GM19438 (cell line): ENCODE results near the gene EXOC6B.

ENCODE experiments used
- ATAC-seq: cut with Tn5 transposase; IDR thresholded peaks from one replicate; pipeline ENCODE4 v1.9.1; 2021; ENCODE audit warnings: low read depth; ENCODE audit not compliant: unreplicated experiment

EXOC6B gene

DNA sequence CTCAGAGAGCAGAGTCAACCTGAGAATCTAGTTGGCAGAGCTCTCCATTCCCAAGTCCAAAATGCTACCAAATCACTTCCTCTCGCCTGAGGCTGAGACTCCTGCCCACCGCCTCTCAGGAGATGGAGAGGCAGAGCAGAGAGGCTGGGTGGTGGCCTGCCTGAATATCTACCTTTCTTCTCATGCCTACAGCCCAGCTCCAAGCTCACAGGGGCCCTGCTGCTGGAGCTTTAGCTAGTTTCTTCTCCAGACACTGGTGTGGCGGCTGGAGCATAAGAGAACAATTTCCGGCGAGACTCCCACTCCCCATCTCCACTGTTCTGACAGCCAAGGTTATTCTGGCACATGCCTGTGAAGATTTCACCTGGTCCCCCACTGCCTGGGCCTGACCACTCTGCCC is 670.1 kb downstream of the EXOC6B start:
- no peak for ATAC-seq

DNA sequence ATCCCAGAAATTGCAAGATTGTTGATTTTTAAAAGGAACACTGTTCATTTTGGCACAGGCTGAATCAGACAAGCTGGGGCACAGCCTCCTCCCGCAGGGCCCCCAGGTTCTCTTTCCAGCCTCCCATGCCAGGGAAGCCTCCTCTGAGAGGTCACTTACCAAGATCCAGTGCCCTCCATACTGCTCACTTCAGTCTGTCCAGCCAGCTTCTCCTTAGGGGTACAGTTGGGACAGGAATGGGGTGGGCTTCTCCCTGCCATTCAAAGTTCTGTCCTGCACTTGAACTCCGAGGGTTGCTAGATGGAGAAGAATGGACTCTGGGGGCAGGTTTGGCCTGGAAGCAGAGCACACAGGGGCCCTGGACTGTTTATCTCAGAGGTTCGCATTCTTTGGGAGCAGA is 670.7 kb downstream of the EXOC6B start:
- ATAC-seq: no peak

DNA sequence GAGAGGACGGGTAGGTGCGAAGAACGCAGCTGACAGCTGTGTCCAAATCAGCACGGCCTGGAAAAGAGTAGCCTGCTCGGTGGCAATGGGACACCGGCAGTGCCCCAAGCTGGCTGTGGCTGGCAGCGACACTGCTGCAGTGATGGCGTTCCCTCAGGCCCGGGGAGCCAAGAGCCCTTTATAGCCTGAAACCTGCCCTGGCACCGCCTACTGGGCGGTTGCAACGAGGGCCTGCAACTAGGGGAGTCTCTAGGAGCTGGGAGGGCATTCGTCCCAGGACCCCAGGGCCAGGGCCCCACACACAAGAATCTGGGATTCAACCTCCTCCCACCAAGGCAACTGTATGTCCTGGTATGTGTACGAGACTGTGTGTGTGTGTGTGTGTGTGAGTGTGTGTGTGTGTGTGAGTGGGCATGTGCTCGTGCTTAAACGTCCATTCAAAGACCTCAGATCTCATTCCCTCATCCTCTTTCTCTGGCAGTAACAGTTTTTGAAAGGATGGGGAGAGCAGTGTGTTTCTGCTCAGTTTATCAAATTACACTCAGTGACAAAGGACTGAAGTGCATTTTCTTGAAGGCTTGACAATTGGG is 671.4 kb downstream of the EXOC6B start:
- ATAC-seq: no peak

DNA sequence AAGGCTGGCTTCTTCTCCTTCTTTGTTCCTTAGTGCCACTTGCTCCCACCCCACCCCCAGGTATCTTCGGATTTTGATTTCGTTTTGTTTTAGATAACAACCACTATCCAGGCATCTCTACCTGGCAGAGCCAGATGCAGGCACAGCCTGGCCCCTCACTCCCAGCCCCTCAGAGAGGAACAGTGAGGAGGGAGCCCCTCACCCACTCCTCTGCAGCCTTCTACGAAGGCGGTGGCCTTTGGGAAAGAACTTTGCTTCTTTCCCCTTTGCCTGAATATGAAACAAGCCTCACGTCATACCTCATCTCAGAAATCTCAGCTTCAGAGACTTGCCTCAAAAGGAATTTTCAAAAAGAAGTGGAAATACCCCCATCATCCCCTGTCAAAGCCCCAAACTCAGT is 671.9 kb downstream of the EXOC6B start:
- ATAC-seq: no peak

DNA sequence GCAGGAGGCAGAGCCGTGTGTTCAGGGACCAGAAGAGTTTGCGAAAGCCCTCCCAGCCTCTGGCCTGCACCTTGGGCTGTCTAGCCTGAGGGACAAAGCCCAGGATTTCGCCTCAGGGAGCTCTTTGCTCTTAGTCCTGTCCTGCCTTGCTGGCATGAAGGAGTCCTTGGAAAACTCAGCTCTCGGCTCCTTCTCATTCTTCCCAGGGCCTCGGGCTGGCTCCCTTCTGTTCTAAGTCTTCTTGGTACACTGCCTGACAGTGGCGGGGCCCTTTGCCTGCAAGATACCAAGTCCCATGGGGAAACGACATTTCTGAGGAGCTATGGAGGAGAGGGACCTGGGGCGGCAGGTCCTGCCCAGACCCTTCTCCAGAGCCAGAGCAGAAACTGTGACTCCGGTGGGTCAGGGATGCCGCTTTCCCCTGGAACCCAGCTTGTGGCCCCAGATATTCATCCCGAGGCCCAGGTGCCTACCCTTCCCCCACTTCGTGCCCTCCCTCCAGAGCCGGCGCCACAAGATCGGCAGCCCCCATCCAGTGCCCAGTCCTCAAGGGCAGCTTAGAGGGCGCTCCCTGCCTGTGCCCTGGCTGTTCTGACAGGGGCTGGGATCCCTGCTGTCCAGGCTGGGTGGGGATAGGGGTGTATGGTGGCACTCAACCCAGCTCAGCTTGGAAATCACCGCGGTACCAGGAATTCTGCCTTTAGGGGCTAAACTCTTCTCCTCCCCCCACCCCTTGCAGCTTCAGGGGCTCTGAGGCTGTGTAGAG is 672.6 kb downstream of the EXOC6B start:
- ATAC-seq: no peak

DNA sequence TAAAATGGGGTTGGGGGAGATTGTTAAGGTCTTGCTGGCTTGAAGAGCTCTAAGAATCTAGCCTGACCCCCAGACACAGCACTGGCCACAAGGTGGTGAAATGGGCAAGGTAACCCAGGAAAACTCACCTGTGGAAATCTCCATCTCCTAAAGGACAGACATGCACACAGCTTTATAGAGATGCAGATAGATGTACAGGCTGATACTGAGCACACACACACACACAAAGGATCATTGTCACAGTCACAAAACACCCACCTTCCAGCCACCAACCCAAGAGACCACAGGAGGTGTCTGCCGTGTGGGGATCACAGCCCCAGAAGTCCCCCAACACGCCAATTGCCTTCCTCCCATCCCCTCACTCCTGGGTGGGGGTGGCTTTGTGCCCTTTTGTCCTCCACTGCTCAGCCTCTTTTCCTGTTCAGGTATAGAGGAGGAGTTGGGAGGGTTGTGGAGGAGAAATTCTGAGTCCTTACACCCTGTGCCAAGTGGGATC is 674.9 kb downstream of the EXOC6B start:
- ATAC-seq: no peak

DNA sequence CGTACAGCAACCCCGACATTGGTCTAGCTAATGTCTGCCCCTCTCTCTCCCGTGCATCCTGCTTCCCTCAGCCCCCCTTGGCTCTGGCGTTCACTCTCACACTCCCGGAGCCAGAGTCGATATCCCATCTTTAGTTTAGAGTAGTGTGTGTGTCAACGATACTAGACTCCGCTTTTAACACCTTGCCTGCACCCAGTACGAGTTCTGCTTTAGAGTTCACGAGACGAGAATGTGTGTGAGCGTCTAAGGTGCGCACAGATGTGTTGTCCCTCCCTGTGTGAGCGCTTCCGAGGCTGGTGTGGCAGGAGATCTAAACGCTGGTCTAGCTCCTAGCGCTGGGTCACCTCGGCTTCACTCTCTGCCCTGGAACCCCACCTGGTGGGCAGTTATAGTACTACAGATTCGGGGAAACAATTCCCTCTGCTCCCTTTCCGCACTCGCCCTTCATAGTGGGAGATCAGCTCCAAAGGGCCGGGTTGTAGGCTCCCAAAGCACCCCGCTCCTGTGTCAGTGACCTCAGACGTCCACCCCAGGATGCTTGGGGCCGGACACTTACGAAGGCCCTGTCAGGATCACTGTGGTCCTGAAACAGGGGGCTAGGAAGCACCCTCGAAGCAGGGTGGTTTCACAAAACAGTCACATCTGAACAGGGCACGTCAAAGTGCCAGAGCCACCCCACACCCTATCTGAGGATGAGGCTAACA is 675.5 kb downstream of the EXOC6B start:
- peak; percentile 78 for ATAC-seq

DNA sequence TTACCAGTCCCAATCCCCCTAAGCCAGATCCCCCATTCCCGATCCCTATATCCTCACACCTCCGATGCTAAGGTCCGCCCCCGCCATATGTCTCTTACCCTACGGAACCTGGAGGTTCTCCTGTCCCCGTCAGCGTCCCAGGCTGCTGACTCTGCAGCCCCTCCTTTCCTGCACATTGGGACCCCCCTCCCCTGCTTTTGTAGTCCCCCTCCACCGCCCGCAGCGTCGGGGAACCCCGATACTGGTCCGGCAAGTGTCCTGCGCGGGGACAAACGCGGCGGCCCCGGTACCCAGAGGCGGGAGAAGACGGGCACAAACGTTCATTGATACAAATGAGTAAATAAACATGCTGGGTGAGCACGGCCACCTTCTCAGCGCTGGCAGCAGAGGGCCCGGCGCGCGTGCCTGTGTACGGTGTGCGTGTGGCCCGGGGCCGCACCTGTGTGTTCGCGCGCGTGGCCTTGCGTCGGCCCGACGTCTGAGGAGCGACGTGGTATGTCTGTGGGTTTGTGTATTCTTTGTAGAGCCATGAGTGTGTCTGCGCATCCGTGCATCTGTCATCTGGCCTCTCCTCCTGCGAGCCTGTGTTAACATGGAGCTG is 676.2 kb downstream of the EXOC6B start:
- no peak for ATAC-seq

DNA sequence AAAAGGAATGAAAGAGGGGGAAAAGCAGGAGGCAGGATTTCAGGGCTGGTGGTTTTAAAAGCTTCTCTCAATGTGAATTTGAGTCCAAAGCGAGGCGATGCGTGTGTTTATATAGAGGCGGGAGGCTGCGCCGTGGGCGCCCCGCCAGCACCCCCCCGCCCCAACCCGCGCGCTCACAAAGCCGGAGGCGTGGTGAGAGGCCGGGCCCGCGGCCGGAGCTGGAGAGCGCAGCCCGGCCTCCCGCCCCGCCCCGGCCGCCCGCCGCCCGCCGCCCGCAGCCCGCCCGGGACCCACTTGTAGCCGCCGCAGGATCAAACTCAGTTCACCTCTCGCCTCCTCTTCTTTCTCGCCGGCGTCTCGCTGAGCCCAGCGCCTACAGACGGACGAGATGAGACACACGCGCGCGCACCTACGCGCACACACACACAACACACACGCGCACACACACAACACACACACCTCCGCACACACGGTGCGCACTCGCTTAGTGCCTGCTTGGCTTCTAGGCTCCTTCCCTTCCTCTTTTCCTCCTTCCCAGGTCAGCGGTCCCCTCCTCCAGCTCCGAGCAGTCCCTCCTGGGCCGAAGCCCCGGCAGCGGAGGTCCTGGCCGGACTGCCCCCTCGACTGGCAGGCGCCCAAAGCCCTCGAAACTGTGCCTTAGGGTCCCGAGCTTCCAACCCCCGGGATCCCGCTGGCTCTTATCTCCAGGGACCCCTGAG is 676.8 kb downstream of the EXOC6B start:
- no peak for ATAC-seq

DNA sequence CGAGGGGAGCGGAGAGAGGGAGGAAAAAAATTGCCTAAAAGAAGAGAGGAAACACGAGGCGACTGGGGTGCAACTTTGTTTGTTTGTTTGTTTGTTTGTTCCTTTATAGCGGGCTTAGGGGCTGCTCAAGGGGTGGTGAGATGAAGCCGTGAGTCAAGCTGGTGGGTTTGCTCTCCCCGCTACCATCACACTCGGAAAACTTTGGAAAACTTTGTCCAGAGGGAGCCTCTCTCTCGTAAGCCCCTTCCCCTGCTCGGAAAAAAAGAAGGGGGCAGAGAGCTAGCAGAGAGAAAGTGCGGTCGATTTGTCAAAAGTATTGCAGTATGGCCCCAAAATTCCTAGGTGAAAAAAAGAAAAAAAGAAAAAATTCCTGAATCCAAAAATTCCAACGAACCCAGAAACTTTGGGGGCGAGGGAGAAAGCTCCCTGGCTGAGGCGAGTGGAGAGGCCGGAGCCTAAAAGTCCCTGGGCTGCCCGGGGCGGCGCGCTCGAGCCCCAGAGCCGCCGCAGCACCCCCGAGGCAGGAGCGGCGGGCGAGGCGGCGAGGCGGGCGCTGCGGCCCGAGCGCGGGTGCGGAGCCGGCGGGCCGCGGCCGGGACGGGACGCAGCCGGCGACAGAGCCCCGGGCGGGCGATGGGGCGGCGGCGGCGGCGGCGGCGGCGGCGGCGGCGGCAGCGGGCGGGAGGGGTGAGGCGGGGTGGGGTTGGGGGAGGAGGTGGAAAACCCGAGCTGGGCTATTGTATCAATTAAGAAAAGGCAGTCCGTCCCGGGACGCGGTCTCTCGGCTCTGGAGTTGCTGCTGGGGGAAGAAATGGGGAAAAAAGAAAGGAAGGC is 677.6 kb downstream of the EXOC6B start:
- ATAC-seq: no peak

DNA sequence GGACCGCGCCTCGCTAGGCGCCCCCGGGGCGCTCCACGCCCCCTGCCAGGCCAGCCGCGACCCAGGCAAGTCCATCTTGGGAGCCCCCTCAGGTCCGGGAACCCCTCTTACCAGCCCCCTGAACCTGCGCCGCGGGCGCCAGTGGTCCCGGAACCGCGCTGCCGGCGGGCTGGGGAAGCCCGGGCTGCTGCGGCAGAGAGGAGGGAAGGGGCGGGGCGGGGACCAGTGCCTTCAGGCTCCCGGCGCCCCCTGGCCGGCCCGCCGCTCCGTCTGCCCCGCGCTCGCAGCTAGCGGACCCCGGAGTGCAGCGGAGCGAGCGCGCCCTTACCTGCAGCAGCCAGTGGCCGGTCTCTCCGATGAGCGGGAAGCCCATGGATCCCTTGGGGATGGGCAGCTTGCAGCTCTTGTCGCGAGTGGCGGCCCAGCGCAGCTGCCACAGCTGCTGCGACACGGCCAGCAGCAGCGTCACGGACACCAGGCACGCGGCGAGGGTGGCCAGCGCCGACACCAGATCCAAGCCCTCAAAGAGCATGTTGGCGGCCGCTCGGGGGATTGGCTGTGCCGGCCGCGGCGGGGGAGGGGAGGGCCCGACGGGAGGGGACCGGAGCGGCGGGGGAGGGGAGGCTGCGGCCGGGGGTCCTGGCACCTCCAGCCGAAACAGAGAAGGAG is 678.4 kb downstream of the EXOC6B start, which contains the start of gene CYP26B1:
Gene CYP26B1, minus strand, starts transcription at position 560 of the 669 bp plus-strand sequence. Its CDS starts 28 bp downstream, at position 532.
- ATAC-seq: no peak

DNA sequence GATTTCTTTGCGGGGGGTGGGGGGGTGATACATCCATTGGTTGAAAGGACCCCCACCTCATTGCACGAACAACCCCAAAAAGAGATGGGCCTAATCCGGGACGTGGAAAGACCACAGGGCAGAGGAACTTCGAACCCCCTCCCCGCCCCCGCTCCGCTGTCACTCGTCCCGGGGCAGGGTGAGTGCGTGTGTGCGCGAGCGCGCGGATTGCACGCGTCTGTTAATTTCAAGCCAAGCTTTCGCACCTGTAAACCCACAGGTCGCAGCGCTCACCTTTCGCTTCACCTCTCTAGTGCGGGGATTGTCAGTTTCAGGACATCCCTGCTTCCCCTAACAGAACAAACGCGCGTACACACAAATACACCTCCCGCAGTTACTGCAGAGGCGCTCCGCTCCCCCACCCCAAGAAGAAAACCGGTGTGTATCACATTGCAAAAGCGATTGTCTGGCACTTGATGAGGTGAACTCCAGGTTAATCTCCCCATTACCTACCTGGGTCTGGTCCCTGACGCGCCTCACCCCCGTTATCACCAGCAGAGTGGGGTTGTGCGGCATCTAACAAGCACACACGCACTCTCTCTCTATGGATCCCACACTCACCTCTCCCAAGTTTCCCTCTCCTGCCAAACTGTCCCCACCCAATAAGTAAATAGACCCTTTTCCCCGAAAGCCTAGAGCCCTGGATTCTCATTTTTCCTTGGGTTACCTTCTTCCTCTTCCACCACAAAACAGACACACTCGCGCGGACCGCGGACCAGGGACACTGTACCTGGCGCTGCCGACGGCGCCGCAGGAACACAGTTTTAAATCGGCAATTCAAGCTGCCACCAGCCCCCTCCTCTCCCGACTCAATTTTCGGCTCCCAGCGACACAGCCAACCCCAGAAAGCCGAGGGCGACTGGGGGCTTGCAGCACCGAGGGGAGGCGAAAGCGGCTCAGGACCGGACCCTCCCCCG is 679.2 kb downstream of the EXOC6B start:
- ATAC-seq: no peak

DNA sequence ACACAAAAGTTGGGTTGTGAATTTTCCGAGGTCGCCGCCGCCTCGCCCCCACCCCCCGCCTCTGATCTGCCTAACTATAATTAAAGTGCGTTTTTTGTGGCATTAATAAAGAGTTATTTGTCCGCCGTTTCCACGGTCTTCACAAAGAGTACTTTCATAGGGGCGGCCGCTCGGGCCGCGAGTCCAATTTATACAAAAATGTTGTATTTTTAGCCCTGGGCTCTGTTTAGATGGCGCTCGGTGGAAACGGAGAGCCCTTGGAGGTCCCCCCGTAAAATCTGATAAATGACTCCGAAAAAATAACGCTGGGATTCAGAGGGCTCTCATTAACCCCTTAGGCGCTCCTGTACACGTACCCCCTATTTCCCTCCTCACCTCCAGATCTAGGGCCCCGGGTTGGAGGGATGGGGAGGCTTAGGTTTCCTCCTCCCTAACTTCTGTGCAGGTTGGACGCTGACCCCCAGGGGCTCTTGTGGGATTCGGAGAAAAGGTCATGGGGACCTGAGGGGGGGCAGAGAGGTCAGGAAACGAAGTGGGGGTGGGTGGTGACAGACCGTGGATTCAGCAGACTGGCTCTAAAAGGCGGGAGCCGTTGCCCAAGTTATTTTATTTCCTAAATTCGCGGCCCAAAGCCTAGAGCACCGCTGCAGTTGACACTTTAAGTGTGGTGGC is 680.0 kb downstream of the EXOC6B start:
- no peak for ATAC-seq

DNA sequence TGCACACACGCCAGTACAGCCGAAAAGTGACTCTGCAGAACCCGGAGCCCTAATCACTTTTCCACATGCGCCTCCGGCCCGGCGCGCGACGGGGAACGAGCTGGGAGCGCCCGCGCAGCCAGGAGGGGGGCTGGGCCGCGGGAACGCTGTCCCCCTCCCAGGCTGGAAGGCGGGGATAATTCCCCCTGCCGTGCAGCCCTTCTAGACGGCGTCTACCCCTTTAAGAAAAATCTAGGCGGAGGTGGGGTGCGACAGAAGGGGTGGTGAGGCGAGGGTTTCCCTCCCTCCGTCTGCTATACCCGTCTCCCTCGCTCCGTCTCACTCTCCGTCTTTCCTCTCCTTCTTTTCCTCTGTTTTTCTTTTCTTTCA is 680.6 kb downstream of the EXOC6B start:
- ATAC-seq: no peak

DNA sequence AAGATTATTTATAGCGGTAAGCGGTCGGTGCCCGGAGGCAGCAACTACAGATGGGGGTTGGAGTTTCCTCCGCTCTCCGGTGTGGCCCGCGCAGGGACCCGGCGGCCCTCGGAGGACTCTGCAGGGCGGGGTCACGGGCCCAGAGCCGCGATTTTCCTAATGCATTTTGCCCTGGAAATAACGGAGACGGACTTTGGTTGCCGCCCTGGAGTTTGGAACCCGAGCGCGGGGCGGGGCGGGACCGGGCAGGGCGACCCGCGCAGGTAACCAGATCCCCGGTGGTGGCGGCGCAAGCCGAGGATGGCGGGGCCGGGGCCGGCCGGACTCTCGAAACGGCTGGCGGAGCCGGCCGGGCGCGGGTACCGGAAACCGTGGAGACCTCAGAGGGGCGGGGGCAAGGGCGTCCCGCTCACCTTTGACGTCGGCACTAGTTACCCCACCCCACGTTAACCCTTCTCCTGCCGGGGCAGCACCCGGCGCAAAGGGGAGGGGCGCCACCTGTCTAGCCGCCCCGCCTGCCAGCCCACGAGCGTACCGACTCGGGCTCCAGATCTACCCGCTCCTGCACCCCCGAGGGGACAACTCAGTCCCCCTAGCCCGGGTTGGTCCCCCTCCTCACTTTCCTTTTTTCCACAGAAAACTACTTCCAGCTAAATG is 681.1 kb downstream of the EXOC6B start:
- no peak for ATAC-seq

DNA sequence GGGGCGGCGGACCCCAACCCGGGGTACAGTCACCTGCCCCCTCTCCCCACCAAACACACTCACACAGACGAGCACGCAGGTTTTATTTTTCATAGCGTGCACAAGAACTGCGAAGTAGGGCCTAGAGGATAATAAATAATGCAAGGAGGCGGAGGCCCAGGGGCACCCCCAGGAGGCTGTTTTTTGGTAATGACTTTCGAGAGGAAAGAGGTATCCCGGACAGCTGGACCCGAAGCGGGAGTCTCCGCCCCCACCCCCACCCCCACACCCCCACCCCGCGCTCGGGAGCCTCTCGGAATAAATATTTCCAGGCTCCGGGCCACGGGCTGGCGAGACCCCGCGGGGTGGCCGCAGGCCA is 681.6 kb downstream of the EXOC6B start:
- no peak for ATAC-seq
